HG03095 (cell line): ENCODE results near the gene WDFY1.
"Not testable (repeated sequence)": the region's sequence is repeated elsewhere in the genome, so short reads cannot be mapped to it uniquely, and the experiment has no call there.

Source experiments
- ATAC-seq: cut with Tn5 transposase; IDR thresholded peaks from one replicate; pipeline ENCODE4 v1.9.1; 2021; ENCODE audit warnings: moderate library complexity; ENCODE audit not compliant: unreplicated experiment

Gene WDFY1

DNA sequence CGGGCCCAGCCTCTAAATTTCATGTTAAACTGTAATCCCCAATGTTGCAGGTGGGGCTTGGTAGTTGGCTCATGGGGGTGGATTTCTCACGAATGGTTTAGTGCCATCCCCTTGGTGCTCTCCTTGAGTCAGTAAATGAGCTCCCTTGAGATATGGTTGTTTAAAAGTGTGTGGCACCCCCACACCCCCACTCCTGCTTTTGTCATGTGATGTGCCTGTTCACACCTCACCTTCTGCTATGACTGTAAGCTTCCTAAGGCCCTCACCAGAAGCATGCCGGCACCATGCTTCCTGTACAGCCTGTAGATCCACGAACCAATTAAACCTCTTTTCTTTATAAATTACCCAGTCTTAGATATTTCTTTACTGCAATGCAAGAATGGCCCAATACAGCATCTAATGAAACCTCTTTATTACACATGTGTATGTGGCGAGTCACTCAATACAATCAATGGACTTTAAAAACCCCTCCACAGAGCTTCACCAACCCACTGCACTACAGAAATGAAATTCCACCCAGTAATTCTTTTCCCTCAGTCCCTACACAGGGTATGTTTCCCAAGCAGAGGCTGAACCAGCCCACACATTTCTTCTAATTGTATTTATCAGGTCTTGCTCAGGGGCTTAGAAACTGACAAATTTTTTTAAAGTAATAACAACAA lies 47.3 kb downstream of the WDFY1 start:
- no peak for ATAC-seq

DNA sequence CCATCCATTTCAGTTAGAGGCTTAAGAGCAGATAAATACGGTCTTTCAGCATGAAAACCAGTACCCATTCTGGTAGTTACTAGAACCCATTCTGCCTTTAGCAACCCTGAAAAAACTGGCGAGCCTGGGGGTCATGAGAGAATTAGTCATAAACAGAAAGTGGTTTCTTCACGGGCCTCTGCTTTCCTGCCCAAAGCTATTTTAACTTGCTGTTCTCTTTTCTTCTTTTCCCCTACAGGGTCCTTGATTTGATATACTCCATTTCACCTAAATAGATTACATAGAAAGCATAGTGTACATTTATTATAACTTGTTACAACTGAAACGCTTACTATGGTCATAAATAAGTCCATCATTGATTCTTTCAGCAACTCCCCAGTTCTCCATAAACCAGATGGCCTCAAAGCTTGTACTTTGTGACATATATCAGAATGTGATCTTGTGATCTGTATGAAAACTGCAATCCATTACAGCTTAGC lies 48.3 kb downstream of the WDFY1 start:
- ATAC-seq: peak; percentile 63

- no peak for ATAC-seq
Observed at GRCh38 chr2:223894968-223895367, 50.2 kb downstream of the WDFY1 start.

GRCh38 chr2:223894009-223894408 lies 51.1 kb downstream of the WDFY1 start:
- ATAC-seq: no peak

DNA sequence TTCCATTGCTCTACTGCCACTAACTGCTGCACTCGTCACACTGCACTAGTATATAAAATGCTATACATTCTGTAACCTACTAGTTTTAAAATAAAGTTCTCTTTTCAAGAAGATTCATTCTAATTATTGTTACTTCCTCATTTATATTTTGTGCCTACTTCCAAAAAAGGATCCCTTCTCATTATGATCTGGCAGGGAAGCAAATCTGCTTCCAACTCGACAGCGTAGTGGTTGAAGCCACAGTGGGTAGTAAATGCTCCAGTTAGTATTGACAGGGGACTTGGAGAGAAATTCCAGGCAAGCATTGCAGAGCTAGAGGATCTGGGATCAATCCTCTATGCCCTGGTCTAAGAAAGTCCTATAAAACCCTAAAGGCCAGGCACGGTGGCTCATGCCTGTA lies 54.4 kb downstream of the WDFY1 start:
- no peak for ATAC-seq

GRCh38 chr2:223889229-223889628 lies 55.9 kb downstream of the WDFY1 start:
- ATAC-seq: no peak

DNA sequence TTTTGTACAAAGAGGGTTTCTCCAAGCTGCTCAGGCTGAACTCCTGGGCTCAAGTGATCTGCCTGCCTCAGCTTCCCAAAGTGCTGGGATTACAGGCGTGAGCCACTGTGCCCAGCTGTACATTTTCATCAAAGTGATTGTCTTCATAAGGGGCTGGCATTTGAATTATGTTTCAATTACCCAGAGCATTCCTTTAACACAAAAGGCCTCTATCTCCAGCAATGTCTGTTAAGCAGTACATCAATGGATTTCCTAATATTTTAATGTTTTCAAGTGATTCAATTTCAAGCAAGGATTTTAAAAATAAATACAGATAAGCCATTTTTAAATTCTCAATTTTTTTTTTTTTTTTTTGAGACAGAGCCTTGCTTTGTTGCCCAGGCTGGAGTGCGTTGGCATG lies 56.9 kb downstream of the WDFY1 start:
- no peak for ATAC-seq

DNA sequence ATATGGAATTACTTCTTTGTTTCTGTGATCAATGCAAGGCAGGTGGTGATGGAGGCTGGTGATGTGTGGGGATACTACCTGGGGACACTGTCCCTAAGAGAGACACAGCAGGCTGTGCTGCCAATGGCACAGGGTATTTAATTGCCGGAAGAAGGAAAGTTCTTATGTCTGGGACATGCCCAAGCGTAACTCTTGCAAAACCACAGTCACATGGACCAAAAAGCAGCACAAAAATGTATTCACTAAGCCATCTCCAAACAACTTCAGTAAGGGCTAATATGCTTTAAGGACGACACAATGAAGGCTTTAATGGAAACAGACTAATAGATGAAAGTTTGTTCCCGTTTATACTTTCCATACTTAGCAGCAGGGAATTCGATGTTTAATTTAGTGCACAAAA lies 58.0 kb downstream of the WDFY1 start:
- no peak for ATAC-seq

DNA sequence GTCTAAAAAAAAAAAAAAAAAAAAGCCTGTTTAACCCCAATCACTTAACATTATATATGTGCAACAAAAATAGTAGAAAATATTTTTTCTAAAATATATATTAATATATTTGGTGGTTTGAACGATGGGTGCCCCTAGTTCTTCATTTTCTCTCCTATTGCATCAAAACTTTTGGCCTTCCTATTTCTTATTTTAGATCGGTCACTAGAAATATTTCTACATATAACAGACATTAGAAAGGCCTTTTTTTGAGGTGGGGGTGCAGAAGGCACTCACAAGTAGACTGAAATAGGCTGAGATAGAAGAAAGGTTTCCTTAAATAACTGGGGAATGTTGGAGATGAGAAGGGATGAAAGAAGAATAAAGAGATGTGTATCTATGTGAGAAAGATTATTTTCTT lies 58.4 kb downstream of the WDFY1 start:
- no peak for ATAC-seq

DNA sequence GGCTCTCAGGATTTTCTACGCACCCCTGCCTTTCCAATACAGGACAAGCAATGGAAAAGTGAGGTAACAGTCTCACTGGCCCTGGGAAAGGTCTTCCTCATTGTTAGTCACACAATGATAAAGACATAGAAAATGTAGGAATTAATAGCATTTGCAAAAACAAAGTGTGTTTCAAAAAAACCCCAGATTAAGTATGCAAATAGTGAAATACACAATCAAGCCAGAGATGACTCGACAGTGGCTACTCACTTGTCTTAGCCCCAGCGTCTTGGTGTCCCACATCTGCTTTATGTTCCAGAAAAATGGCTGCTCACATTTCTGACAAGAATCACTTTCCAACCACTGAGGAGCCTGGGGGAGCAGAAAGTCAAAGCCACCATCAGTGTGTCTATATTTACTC lies 60.7 kb downstream of the WDFY1 start:
- peak; percentile 88 for ATAC-seq

DNA sequence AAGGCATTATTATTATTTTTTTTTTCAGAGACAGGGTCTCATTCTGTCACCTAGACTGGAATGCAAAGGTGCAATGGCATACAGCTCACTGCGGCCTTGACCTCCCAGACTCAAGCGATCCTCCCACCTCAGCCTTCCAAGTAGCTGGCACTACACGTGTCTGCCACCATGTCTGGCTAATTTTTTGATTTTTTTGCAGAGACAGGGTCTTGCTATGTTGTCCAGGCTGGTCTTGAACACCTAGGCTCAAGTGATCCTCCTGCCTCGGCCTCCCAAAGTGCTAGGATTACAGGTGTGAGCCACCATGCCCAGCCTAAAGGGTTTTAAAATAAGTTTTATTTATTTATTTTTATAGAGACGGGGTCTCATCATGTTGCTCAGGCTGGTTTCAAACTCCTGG lies 62.4 kb downstream of the WDFY1 start:
- no peak for ATAC-seq

DNA sequence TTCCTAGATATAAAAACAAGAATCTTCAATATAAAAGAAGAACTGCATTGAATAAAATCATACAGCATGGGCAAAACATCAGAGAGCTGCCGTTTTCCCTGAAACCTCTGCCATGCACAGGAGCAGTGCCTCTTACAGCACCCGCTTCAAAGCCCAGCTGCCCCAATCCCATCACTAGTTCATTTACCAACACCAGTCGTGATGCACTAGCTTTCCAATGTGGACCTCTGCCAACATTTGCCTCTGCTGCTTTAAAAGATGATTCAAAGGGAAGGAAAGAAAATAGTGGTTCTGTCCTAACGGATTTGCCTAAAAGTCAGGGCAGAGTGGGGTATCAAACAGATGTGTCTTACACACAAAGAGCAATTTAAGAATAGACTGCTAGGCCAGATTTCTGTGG lies 64.3 kb downstream of the WDFY1 start:
- ATAC-seq: no peak

GRCh38 chr2:223877721-223878410 lies 67.3 kb downstream of the WDFY1 start:
- no peak for ATAC-seq

DNA sequence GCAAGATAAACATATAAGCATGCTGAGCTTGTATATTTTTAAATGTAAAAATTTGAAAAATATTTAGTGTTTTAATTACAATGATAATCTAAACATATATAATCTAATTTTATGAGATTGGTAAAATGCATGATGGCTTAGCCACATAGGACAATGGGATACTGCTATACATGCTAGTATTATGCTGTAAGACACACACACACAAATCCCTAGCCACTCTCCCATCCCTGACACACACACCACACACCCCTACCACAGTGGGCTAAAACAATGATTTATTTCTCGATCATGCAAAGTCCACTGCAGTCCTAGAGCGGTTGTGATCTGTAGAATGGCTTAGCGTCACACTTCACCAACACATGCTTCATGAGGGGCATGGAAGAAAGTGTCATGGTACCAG lies 71.5 kb downstream of the WDFY1 start:
- ATAC-seq: no peak

GRCh38 chr2:223872772-223873171 lies 72.4 kb downstream of the WDFY1 start:
- not testable (repeated sequence) for ATAC-seq

DNA sequence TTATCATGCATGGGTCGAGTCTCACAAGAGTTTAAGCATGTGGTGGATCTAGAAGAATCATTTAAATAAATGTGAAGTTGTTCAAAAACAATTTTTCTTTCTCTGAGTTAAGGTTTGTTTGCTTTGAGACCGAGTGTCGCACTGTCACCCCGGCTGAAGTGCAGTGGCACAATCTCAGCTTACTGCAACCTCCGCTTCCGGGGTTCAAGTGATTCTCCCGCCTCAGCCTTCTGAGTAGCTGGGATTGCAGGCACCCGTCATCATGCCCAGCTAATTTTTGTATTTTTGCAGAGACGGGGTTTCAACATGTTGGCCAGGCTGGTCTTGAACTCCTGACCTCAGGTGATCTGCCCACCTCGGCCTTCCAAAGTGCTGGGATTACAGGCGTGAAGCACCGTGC lies 73.5 kb downstream of the WDFY1 start:
- ATAC-seq: not testable (repeated sequence)

DNA sequence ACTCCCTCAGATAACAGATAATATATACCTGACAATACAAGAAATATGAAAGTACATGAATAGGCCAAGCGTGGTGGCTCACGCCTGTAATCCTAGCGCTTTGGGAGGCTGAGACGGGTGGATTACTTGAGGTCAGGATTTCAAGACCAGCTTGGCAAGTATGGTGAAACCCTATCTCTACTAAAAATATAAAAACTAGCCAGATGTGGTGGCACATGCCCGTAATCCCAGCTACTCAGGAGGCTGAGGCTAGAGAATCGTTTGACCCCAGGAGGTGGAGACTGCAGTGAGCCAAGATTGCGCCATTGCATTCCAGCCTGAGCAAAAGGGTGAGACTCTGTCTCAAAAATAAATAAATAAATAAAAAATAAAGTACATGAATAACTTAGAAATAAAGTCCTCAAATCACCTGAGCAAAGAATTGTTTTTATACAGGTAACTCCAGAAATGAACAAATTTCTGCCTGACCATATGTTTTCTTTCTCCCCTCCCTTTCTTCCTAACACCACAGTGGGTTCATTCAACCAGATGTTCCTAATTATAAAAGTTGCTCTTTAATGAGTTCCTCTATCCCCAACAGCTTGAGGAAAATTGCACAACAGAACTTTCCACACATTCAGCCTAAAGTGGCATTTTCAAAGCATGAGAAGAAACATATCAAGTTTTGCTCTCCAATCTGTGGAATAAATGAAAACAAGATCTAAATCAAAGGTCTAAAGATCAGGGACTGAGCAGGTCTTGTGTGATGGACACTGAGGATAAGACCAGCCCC lies 74.1 kb downstream of the WDFY1 start:
- ATAC-seq: no peak

DNA sequence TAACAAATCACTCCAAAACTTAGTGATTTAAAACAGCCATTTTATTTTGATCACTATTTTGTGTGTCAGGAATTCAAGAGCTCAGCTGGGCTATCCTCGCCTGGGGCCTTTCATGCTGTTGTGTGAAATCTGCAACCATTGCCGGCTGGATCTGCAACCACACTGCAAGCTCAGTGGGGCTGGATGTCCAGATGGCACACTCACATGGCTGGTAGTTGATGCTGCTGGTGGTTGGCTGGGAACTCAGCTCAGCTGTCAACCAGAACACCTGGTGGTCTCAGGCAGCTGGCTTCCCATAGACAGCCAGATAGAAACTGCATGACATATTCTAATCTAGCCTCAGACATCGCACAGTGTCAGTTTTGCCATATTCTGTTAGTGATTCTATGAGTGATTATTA lies 77.1 kb downstream of the WDFY1 start:
- peak; percentile 52 for ATAC-seq

- ATAC-seq: no peak
Observed at GRCh38 chr2:223865907-223866508, 79.1 kb downstream of the WDFY1 start.

DNA sequence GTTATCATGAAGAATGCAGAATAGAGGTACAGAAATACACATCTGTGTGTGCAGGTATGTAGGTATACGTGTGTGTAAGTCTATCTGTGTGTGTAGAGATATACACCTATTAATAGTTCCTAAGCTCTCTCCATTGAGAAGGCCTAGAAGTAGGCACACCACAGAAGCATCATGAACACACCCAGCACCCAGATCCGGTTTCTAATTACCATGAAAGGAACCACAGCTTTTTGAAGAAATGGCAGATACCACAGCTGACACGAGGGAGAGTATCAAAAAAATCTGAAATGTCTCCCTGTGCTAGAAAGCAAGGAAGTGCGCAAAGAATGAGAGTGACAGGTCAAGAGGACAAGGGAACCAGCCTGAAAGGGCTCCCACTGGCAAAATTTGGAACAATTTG lies 80.0 kb downstream of the WDFY1 start:
- no peak for ATAC-seq

- no peak for ATAC-seq
Observed at GRCh38 chr2:223863491-223863890, 81.6 kb downstream of the WDFY1 start.
